Rectal smooth muscle tissue (tissue), 1 donor: Measurements from ENCODE around the gene ZNF304.
A peak's percentile ranks its signal among the peaks of the same experiment; 100 is the strongest.

Source experiments
- H3K27ac ChIP-seq: one replicate; pipeline ENCODE4 v1.7.0; 2013; ENCODE audit warnings: low read depth, low read length, inconsistent platforms
- H3K27me3 ChIP-seq: one replicate; pipeline ENCODE4 v1.7.0; 2013; ENCODE audit warnings: low read length; ENCODE audit not compliant: control insufficient read depth, insufficient read depth
- H3K36me3 ChIP-seq: one replicate; pipeline ENCODE4 v1.7.0; 2013; ENCODE audit warnings: low read length; ENCODE audit not compliant: control insufficient read depth, insufficient read depth
- H3K4me1 ChIP-seq: one replicate; pipeline ENCODE4 v1.7.0; 2013; ENCODE audit warnings: low read length; ENCODE audit not compliant: control insufficient read depth, insufficient read depth
- H3K4me3 ChIP-seq: one replicate; pipeline ENCODE4 v1.7.0; 2013; ENCODE audit warnings: low read length
- H3K9ac ChIP-seq: one replicate; pipeline ENCODE4 v1.7.0; 2013; ENCODE audit warnings: low read length

The ZNF304 gene

GRCh38 chr19:57350877-57351805 lies at the start of gene ZNF304:
ZNF304 (plus strand) TSS chr19:57351271; CDS start chr19:57351665, 394 bp downstream.
- H3K27me3 ChIP-seq: no peaks in the 10 kb centered on the region
- H3K9ac ChIP-seq: peak within 1 kb of the TSS; percentile 83
- peak within 1 kb of the TSS; percentile 96 for H3K4me3 ChIP-seq
- H3K4me1 ChIP-seq: peaks cover 7% of the 10 kb centered on the region
- H3K36me3 ChIP-seq: peaks cover 22% of the 10 kb centered on the region
- peak within 1 kb of the TSS; percentile 64 for H3K27ac ChIP-seq

GRCh38 chr19:57302020-57302465 lies 49.0 kb upstream of the ZNF304 start:
- H3K4me3 ChIP-seq: no peak overlapping the region
- no peaks in the 10 kb centered on the region for H3K4me1 ChIP-seq
- H3K9ac ChIP-seq: no peak overlapping the region
- no peaks in the 10 kb centered on the region for H3K27me3 ChIP-seq
- peaks cover 7% of the 10 kb centered on the region for H3K36me3 ChIP-seq
- H3K27ac ChIP-seq: no peak overlapping the region

GRCh38 chr19:57302727-57303401 lies 48.2 kb upstream of the ZNF304 start:
- Histone ChIP-seq H3K4me1 (no peaks in the 10 kb centered on the region), H3K4me3 (no peak overlapping the region), H3K9ac (no peak overlapping the region), H3K36me3 (peaks cover 7% of the 10 kb centered on the region), H3K27ac (no peak overlapping the region), H3K27me3 (no peaks in the 10 kb centered on the region)

- no peak overlapping the region for H3K4me3 ChIP-seq
- H3K9ac ChIP-seq: no peak overlapping the region
- no peaks in the 10 kb centered on the region for H3K4me1 ChIP-seq
- peaks cover 7% of the 10 kb centered on the region for H3K36me3 ChIP-seq
- no peak overlapping the region for H3K27ac ChIP-seq
- no peaks in the 10 kb centered on the region for H3K27me3 ChIP-seq
These were observed 46.0 kb upstream of the ZNF304 start for GRCh38 chr19:57305056-57305455.

- no peaks in the 10 kb centered on the region for H3K36me3 ChIP-seq
- H3K9ac ChIP-seq: no peak overlapping the region
- H3K4me3 ChIP-seq: no peak overlapping the region
These were observed 42.6 kb upstream of the ZNF304 start for GRCh38 chr19:57308514-57308913.

GRCh38 chr19:57310792-57311191 lies 40.3 kb upstream of the ZNF304 start:
- no peak overlapping the region for H3K27ac ChIP-seq

More at GRCh38 chr19:57308514-57308913, 42.6 kb upstream of the ZNF304 start:
- no peak overlapping the region for H3K27ac ChIP-seq
- H3K4me1 ChIP-seq: no peaks in the 10 kb centered on the region
- no peaks in the 10 kb centered on the region for H3K27me3 ChIP-seq

GRCh38 chr19:57314146-57314545 lies 36.9 kb upstream of the ZNF304 start:
- Histone ChIP-seq H3K9ac (no peak overlapping the region), H3K27me3 (no peaks in the 10 kb centered on the region), H3K4me3 (no peak overlapping the region), H3K36me3 (no peaks in the 10 kb centered on the region), H3K4me1 (no peaks in the 10 kb centered on the region), H3K27ac (no peak overlapping the region)

More at GRCh38 chr19:57310792-57311191, 40.3 kb upstream of the ZNF304 start:
- H3K27me3 ChIP-seq: no peaks in the 10 kb centered on the region
- no peak overlapping the region for H3K4me3 ChIP-seq
- no peaks in the 10 kb centered on the region for H3K4me1 ChIP-seq
- H3K9ac ChIP-seq: no peak overlapping the region
- H3K36me3 ChIP-seq: no peaks in the 10 kb centered on the region

- Histone ChIP-seq H3K4me3 (peak overlapping the region; percentile 4), H3K36me3 (peaks cover under 1% of the 10 kb centered on the region), H3K4me1 (peaks cover 12% of the 10 kb centered on the region), H3K9ac (no peak overlapping the region), H3K27me3 (no peaks in the 10 kb centered on the region), H3K27ac (no peak overlapping the region)
These were observed 33.6 kb upstream of the ZNF304 start for GRCh38 chr19:57317503-57317902.

- peaks cover 14% of the 10 kb centered on the region for H3K36me3 ChIP-seq
- H3K4me1 ChIP-seq: peaks cover 12% of the 10 kb centered on the region
- no peaks in the 10 kb centered on the region for H3K27me3 ChIP-seq
- H3K27ac ChIP-seq: peak overlapping the region; percentile 91
- H3K4me3 ChIP-seq: peak overlapping the region; percentile 82
- H3K9ac ChIP-seq: peak overlapping the region; percentile 63
These were observed 31.2 kb upstream of the ZNF304 start for GRCh38 chr19:57319869-57320179.

GRCh38 chr19:57320180-57321084 lies 30.6 kb upstream of the ZNF304 start, which contains the start of gene ZNF543:
ZNF543 (plus strand) TSS chr19:57320472; CDS start chr19:57320854, 382 bp downstream.
- Histone ChIP-seq H3K4me1 (peaks cover 12% of the 10 kb centered on the region), H3K27ac (peak within 1 kb of the TSS; percentile 91), H3K9ac (peak within 1 kb of the TSS; percentile 81), H3K27me3 (no peaks in the 10 kb centered on the region), H3K4me3 (peak within 1 kb of the TSS; percentile 83), H3K36me3 (peaks cover 20% of the 10 kb centered on the region)

GRCh38 chr19:57321116-57321515 lies 30.0 kb upstream of the ZNF304 start:
- H3K4me3 ChIP-seq: peak overlapping the region; percentile 83
- peaks cover 12% of the 10 kb centered on the region for H3K4me1 ChIP-seq
- peaks cover 25% of the 10 kb centered on the region for H3K36me3 ChIP-seq
- peak overlapping the region; percentile 81 for H3K9ac ChIP-seq
- no peaks in the 10 kb centered on the region for H3K27me3 ChIP-seq
- peak overlapping the region; percentile 91 for H3K27ac ChIP-seq

GRCh38 chr19:57321751-57322150 lies 29.3 kb upstream of the ZNF304 start:
- Histone ChIP-seq H3K9ac (no peak overlapping the region), H3K36me3 (peaks cover 30% of the 10 kb centered on the region), H3K4me3 (peak overlapping the region; percentile 83), H3K4me1 (peaks cover 12% of the 10 kb centered on the region), H3K27me3 (no peaks in the 10 kb centered on the region), H3K27ac (no peak overlapping the region)
